Psoas muscle (tissue), 8 donors: ENCODE results near the gene SPRY4. TPM values are rescaled to one million over a fixed set of nuclear protein-coding genes. Genes with fewer than 3 reads are reported as not detected.
A peak's percentile ranks its signal among the peaks of the same experiment; 100 is the strongest.

Experiments
- ATAC-seq, 4 donors: fragments of 200-7000 bp; cut with Tn5 transposase; one replicate each; pipeline ENCODE4 v1.9.1; 2020; ENCODE audit warnings: moderate library complexity in 3 of 4, mild to moderate bottlenecking in 2 of 4
- DNase-seq, 2 donors: peaks; one replicate each; pipeline ENCODE4 v3.0.0-alpha.2; 2020
- H3K27ac ChIP-seq: fragments of 200-600 bp; one replicate; pipeline ENCODE4 v1.8.0; 2022
- H3K27me3 ChIP-seq, 3 donors: fragments of 200-600 bp in 1 of 3; one replicate each; pipeline versions ENCODE4 v1.6.1 to v1.8.0; 2013 to 2022; ENCODE audit warnings: low read length in 2 of 3, mild to moderate bottlenecking in 2 of 3, moderate library complexity in 1 of 3; ENCODE audit not compliant: insufficient read depth in 3 of 3
- H3K36me3 ChIP-seq, 2 donors: fragments of 200-600 bp in 1 of 2; one replicate each; pipeline versions ENCODE4 v1.6.1 to v1.8.0; 2013 to 2022; ENCODE audit warnings: low read depth in 1 of 2, mild to moderate bottlenecking in 1 of 2, moderate library complexity in 1 of 2; ENCODE audit not compliant: insufficient read depth in 1 of 2
- H3K4me1 ChIP-seq: fragments of 200-600 bp; one replicate; pipeline ENCODE4 v1.8.0; 2022
- H3K4me3 ChIP-seq: fragments of 200-600 bp; one replicate; pipeline ENCODE4 v1.8.0; 2022; ENCODE audit warnings: mild to moderate bottlenecking
- H3K9me3 ChIP-seq: fragments of 200-600 bp; one replicate; pipeline ENCODE4 v1.8.0; 2022
- CTCF ChIP-seq: fragments of 200-600 bp; IDR thresholded peaks from one replicate; pipeline ENCODE4 v1.8.0; 2022; ENCODE audit warnings: antibody characterized with exemption
- WGBS, 3 donors: extraction: QIAGEN DNeasy Blood & Tissue Kit; methylation state at CpG; one replicate each; pipeline versions ENCODE4 v1.1.6 to v1.1.7; 2013; 5-methylcytosine and 5-hydroxymethylcytosine counted together
- intact Hi-C, 2 donors: fragments of 100-400 bp; cut with DNase I; formaldehyde crosslinking; loops; one replicate each; pipeline versions ENCODE4 v1.11.0 to v1.14.2; 2022
- polyA plus RNA-seq, 3 donors: library from polyadenylated mRNA; stranded (reverse); fragments of 200-250 nt; gene quantifications; one replicate each; pipeline ENCODE4 v1.2.3, GENCODE V29; 2013
- total RNA-seq, 4 donors: library from RNA; stranded (reverse); fragmentation: NEBNext Ultra II Directional in 2 of 4; extraction: Animal tissue kit (Norgen Biotek cat#: 25700) in 2 of 4; gene quantifications; one replicate each; pipeline versions ENCODE4 v1.2.1 to v1.2.4, GENCODE V29; 2021 to 2023
- donor health status: healthy with polysubstance abuse.
- donor health status: DM: no; HTN: no; CAD: no; lungs with moderate emphysema.
- donor health status: Bipolar disorder and iron deficiency.
- donor health status: healthy.
- donor health status: DM: yes; HTN: yes; CAD: no.
- donor health status: DM: no; HTN: no; CAD: no.
- donor health status: DM: no; HTN: no; CAD: no.
- donor health status: DM: yes; HTN: yes; CAD: no.

Gene SPRY4
- total and polyA plus RNA-seq, 7 donors = 1.0 to 8.0 (median 5.6) TPM

GRCh38 chr5:142317753-142318152 lies 7.1 kb downstream of the SPRY4 start:
- WGBS, 3 donors = 35 to 42% (median 41%) methylated on average over 5 of the region's 5 CpGs
- no peak for DNase-seq
- no peak for TF ChIP-seq CTCF
- no peak for ATAC-seq
- Histone ChIP-seq H3K9me3 (no peaks in the 10 kb centered on the region), H3K4me1 (peaks cover 30% of the 10 kb centered on the region), H3K27ac (no peak overlapping the region), H3K36me3 (no peaks in the 10 kb centered on the region), H3K27me3 (peaks cover 0 to 51% (median 0%) of the 10 kb centered on the region in 3 donors), H3K4me3 (no peak overlapping the region)
- intact Hi-C loops = no loop called here

GRCh38 chr5:142317173-142317572 lies 7.6 kb downstream of the SPRY4 start:
- DNase-seq (no peak), ATAC-seq (no peak)
- no peaks in the 10 kb centered on the region for H3K9me3 ChIP-seq
- no peaks in the 10 kb centered on the region for H3K36me3 ChIP-seq
- peaks cover 0 to 47% (median 0%) of the 10 kb centered on the region in 3 donors for H3K27me3 ChIP-seq
- H3K27ac ChIP-seq = peak overlapping the region; percentile 3
- intact Hi-C loops = no loop called here
- no peak for TF ChIP-seq CTCF
- peaks cover 34% of the 10 kb centered on the region for H3K4me1 ChIP-seq
- WGBS, 3 donors = 25 to 39% (median 26%) methylated on average over 5 of the region's 5 CpGs
- H3K4me3 ChIP-seq = no peak overlapping the region

GRCh38 chr5:142316681-142317080 lies 8.1 kb downstream of the SPRY4 start:
- Histone ChIP-seq H3K27me3 (peaks cover 0 to 42% (median 0%) of the 10 kb centered on the region in 3 donors), H3K36me3 (no peaks in the 10 kb centered on the region), H3K4me1 (peaks cover 34% of the 10 kb centered on the region), H3K4me3 (peak overlapping the region; percentile 20), H3K27ac (no peak overlapping the region), H3K9me3 (no peaks in the 10 kb centered on the region)
- intact Hi-C loops = no loop called here
- ATAC-seq = no peak
- DNase-seq = no peak
- WGBS, 3 donors = 52 to 53% (median 53%) methylated on average over 6 of the region's 6 CpGs
- TF ChIP-seq CTCF = no peak

GRCh38 chr5:142316051-142316450 lies 8.8 kb downstream of the SPRY4 start:
- no peaks in the 10 kb centered on the region for H3K36me3 ChIP-seq
- peaks cover 0 to 35% (median 0%) of the 10 kb centered on the region in 3 donors for H3K27me3 ChIP-seq
- peaks cover 34% of the 10 kb centered on the region for H3K4me1 ChIP-seq
- no peak overlapping the region for H3K27ac ChIP-seq
- ATAC-seq = peak in 1 of 4 donors; percentile 46
- no peaks in the 10 kb centered on the region for H3K9me3 ChIP-seq
- WGBS, 3 donors = 0 to 5% (median 3%) methylated on average over 4 of the region's 4 CpGs
- no peak for DNase-seq
- intact Hi-C loops = no loop called here
- no peak for TF ChIP-seq CTCF
- no peak overlapping the region for H3K4me3 ChIP-seq
